ENCODE measurements around the gene CDNF.
A peak's percentile ranks its signal among the peaks of the same experiment; 100 is the strongest.
"Not testable (repeated sequence)": the region's sequence is repeated elsewhere in the genome, so short reads cannot be mapped to it uniquely, and the experiment has no call there.

CDNF gene

GRCh38 chr10:14838582-14839304 lies 906 bp upstream of the CDNF start:
- peak; percentile 57 for DNase-seq (ENCODE audit: low spot score)

GRCh38 chr10:14837003-14837756 lies 657 bp downstream of the CDNF start:
- no peak for DNase-seq (ENCODE audit: low spot score)

- no peak for DNase-seq (ENCODE audit: low spot score)
These were observed 1.6 kb downstream of the CDNF start for GRCh38 chr10:14836208-14836607.

GRCh38 chr10:14833106-14833505 lies 4.7 kb downstream of the CDNF start:
- DNase-seq (ENCODE audit: low spot score) = no peak

GRCh38 chr10:14826076-14826829 lies 11.6 kb downstream of the CDNF start:
- DNase-seq (ENCODE audit: low spot score) = no peak

GRCh38 chr10:14823966-14824365 lies 13.9 kb downstream of the CDNF start:
- DNase-seq (ENCODE audit: low spot score) = no peak

- peak; percentile 52 for DNase-seq (ENCODE audit: low spot score)
These were observed 14.7 kb downstream of the CDNF start for GRCh38 chr10:14822879-14823755.

GRCh38 chr10:14821635-14822375 lies 16.0 kb downstream of the CDNF start:
- no peak for DNase-seq (ENCODE audit: low spot score)

GRCh38 chr10:14820775-14821154 lies 17.1 kb downstream of the CDNF start:
- no peak for DNase-seq (ENCODE audit: low spot score)

GRCh38 chr10:14820010-14820774 lies 17.6 kb downstream of the CDNF start:
- DNase-seq (ENCODE audit: low spot score) = no peak

GRCh38 chr10:14816717-14817116 lies 21.1 kb downstream of the CDNF start:
- not testable (repeated sequence) for DNase-seq (ENCODE audit: low spot score)

GRCh38 chr10:14815681-14816080 lies 22.2 kb downstream of the CDNF start:
- DNase-seq (ENCODE audit: low spot score) = no peak

- no peak for DNase-seq (ENCODE audit: low spot score)
These were observed 25.6 kb downstream of the CDNF start for GRCh38 chr10:14812271-14812670.

GRCh38 chr10:14810969-14811953 lies 26.6 kb downstream of the CDNF start:
- no peak for DNase-seq (ENCODE audit: low spot score)

- no peak for DNase-seq (ENCODE audit: low spot score)
These were observed 31.5 kb downstream of the CDNF start for GRCh38 chr10:14806318-14806717.

GRCh38 chr10:14803827-14804226 lies 34.0 kb downstream of the CDNF start:
- no peak for DNase-seq (ENCODE audit: low spot score)

- DNase-seq (ENCODE audit: low spot score) = no peak
These were observed 36.1 kb downstream of the CDNF start for GRCh38 chr10:14801723-14802122.

GRCh38 chr10:14800397-14800796 lies 37.4 kb downstream of the CDNF start:
- peak; percentile 19 for DNase-seq (ENCODE audit: low spot score)

GRCh38 chr10:14798636-14799035 lies 39.2 kb downstream of the CDNF start:
- DNase-seq (ENCODE audit: low spot score) = no peak

Measured in germinal center (tissue), 1 donor.